Small intestine (tissue), 7 donors: Measurements from ENCODE around the gene CMTM5. TPM values are rescaled to one million over a fixed set of nuclear protein-coding genes. Genes with fewer than 3 reads are reported as not detected.

ENCODE experiments used
- DNase-seq, 2 donors: peaks; one replicate each; pipeline versions ENCODE4 v3.0.0 to v3.0.0-alpha.2; 2013
- FAIRE-seq: peaks from 2 replicates; lab custom pipeline; 2012; peaks lifted over from hg19 to GRCh38; lab: Jason Lieb, UNC
- H3K27ac ChIP-seq, 3 donors: one replicate each; pipeline ENCODE4 v1.5.1; 2013; ENCODE audit warnings: low read length in 2 of 3, mild to moderate bottlenecking in 2 of 3, control low read depth in 1 of 3, inconsistent platforms in 1 of 3, low read depth in 1 of 3, moderate library complexity in 1 of 3
- H3K27me3 ChIP-seq, 3 donors: one replicate each; pipeline ENCODE4 v1.6.1; 2013; ENCODE audit warnings: low read length in 3 of 3, inconsistent platforms in 1 of 3; ENCODE audit not compliant: control insufficient read depth in 3 of 3, insufficient read depth in 3 of 3
- H3K36me3 ChIP-seq, 3 donors: one replicate each; pipeline ENCODE4 v1.6.1; 2013; ENCODE audit warnings: low read length in 3 of 3, inconsistent platforms in 1 of 3, low read depth in 1 of 3, mild to moderate bottlenecking in 1 of 3, moderate library complexity in 1 of 3; ENCODE audit not compliant: control insufficient read depth in 3 of 3, insufficient read depth in 2 of 3
- H3K4me1 ChIP-seq, 3 donors: one replicate each; pipeline ENCODE4 v1.6.1; 2013; ENCODE audit warnings: low read length in 2 of 3, inconsistent platforms in 1 of 3, low read depth in 1 of 3, mild to moderate bottlenecking in 1 of 3, moderate library complexity in 1 of 3; ENCODE audit not compliant: control insufficient read depth in 3 of 3, insufficient read depth in 2 of 3
- H3K4me3 ChIP-seq, 3 donors: one replicate each; pipeline ENCODE4 v1.5.1; 2013; ENCODE audit warnings: low read length in 3 of 3, control low read depth in 1 of 3, inconsistent platforms in 1 of 3, low read depth in 1 of 3, mild to moderate bottlenecking in 1 of 3, moderate library complexity in 1 of 3
- H3K9me3 ChIP-seq, 2 donors: one replicate each; pipeline ENCODE4 v1.6.1; 2013; ENCODE audit warnings: low read depth in 1 of 2, low read length in 1 of 2; ENCODE audit not compliant: control insufficient read depth in 2 of 2, insufficient read depth in 1 of 2
- WGBS, 3 donors: extraction: QIAGEN DNeasy Blood & Tissue Kit; methylation state at CpG; one replicate each; pipeline ENCODE4 v1.1.7; 2013; 5-methylcytosine and 5-hydroxymethylcytosine counted together
- polyA plus RNA-seq, 4 donors: library from polyadenylated mRNA; stranded (reverse) in 3 of 4; unstranded in 1 of 4; fragments of 200-250 nt in 3 of 4; fragments of 120-200 nt in 1 of 4; gene quantifications; one replicate each; pipeline versions ENCODE4 v1.2.1 to v1.2.3, GENCODE V29; 2013
- donor health status: healthy with polysubstance abuse.
- donor health status: control.
- donor health status: control.
- donor health status: Bipolar disorder and iron deficiency.
- donor health status: healthy.

Gene CMTM5
- polyA plus RNA-seq, 4 donors: 0.61 to 0.97 TPM; not detected in 2

GRCh38 chr14:23360496-23360895 lies 16.4 kb upstream of the CMTM5 start:
- FAIRE-seq: no peak
- H3K4me1 ChIP-seq: peaks cover 0 to 6% (median under 1%) of the 10 kb centered on the region in 3 donors
- peaks cover 5 to 7% (median 6%) of the 10 kb centered on the region in 3 donors for H3K27me3 ChIP-seq
- no peak for DNase-seq
- no peaks in the 10 kb centered on the region for H3K9me3 ChIP-seq
- no peak overlapping the region for H3K27ac ChIP-seq
- H3K36me3 ChIP-seq: peaks cover 0 to 34% (median 0%) of the 10 kb centered on the region in 3 donors
- WGBS, 3 donors: 65 to 73% (median 70%) methylated on average over 11 of the region's 11 CpGs
- no peak overlapping the region for H3K4me3 ChIP-seq

- Histone ChIP-seq H3K27me3 (peaks cover 6 to 13% (median 7%) of the 10 kb centered on the region in 3 donors), H3K27ac (peak overlapping the region in 1 of 3 donors; percentile 51), H3K4me3 (no peak overlapping the region), H3K36me3 (peaks cover 0 to 34% (median 0%) of the 10 kb centered on the region in 3 donors), H3K9me3 (no peaks in the 10 kb centered on the region), H3K4me1 (peaks cover 0 to 6% (median 3%) of the 10 kb centered on the region in 3 donors)
- FAIRE-seq: no peak
- no peak for DNase-seq
These were observed 15.5 kb upstream of the CMTM5 start for GRCh38 chr14:23361320-23361719.

- WGBS, 3 donors: 79 to 80% (median 80%) methylated on average over 6 of the region's 6 CpGs
- H3K4me1 ChIP-seq: peaks cover 0 to 9% (median 3%) of the 10 kb centered on the region in 3 donors
- no peak for FAIRE-seq
- H3K27me3 ChIP-seq: peaks cover 6 to 15% (median 7%) of the 10 kb centered on the region in 3 donors
- H3K4me3 ChIP-seq: no peak overlapping the region
- H3K9me3 ChIP-seq: no peaks in the 10 kb centered on the region
- peak overlapping the region in 1 of 3 donors; percentile 51 for H3K27ac ChIP-seq
- DNase-seq: no peak
- peaks cover 0 to 30% (median 0%) of the 10 kb centered on the region in 3 donors for H3K36me3 ChIP-seq
These were observed 15.1 kb upstream of the CMTM5 start for GRCh38 chr14:23361763-23362162.

GRCh38 chr14:23362200-23362599 lies 14.6 kb upstream of the CMTM5 start:
- 62 to 82% (median 62%) methylated on average over 3 of the region's 3 CpGs for WGBS, 3 donors
- Histone ChIP-seq H3K27ac (peak overlapping the region in 1 of 3 donors; percentile 51), H3K4me1 (peaks cover 0 to 11% (median 3%) of the 10 kb centered on the region in 3 donors)

GRCh38 chr14:23364164-23365035 lies 12.4 kb upstream of the CMTM5 start:
- Histone ChIP-seq H3K9me3 (no peaks in the 10 kb centered on the region), H3K27ac (peak overlapping the region in 2 of 3 donors; percentile 75 to 86), H3K4me1 (peaks cover 0 to 11% (median 3%) of the 10 kb centered on the region in 3 donors), H3K4me3 (peak overlapping the region in 1 of 3 donors; percentile 54), H3K27me3 (peaks cover 6 to 16% (median 6%) of the 10 kb centered on the region in 3 donors), H3K36me3 (peaks cover 0 to 15% (median 0%) of the 10 kb centered on the region in 3 donors)
- 33 to 55% (median 44%) methylated on average over 20 to 21 of the region's 21 CpGs for WGBS, 3 donors
- DNase-seq (peak in 1 of 2 donors; percentile 23), FAIRE-seq (no peak)

More at GRCh38 chr14:23362200-23362599, 14.6 kb upstream of the CMTM5 start:
- no peak for FAIRE-seq
- H3K9me3 ChIP-seq: no peaks in the 10 kb centered on the region
- no peak overlapping the region for H3K4me3 ChIP-seq
- H3K27me3 ChIP-seq: peaks cover 4 to 16% (median 6%) of the 10 kb centered on the region in 3 donors
- DNase-seq: no peak
- H3K36me3 ChIP-seq: peaks cover 0 to 27% (median 0%) of the 10 kb centered on the region in 3 donors

GRCh38 chr14:23365036-23365731 lies 11.7 kb upstream of the CMTM5 start, which contains the start of gene EFS:
Gene EFS, minus strand, starts transcription at chr14:23365172. Its CDS starts 147 bp downstream, at chr14:23365025.
- 3 to 11% (median 5%) methylated on average over 31 to 74 of the region's 74 CpGs for WGBS, 3 donors
- H3K27ac ChIP-seq: peak within 1 kb of the TSS; percentile 51 to 89 (median 86)
- FAIRE-seq: no peak
- peaks cover 0 to 8% (median 0%) of the 10 kb centered on the region in 3 donors for H3K36me3 ChIP-seq
- H3K9me3 ChIP-seq: no peaks in the 10 kb centered on the region
- H3K4me1 ChIP-seq: peaks cover 0 to 11% (median 3%) of the 10 kb centered on the region in 3 donors
- H3K27me3 ChIP-seq: peaks cover 6 to 16% (median 6%) of the 10 kb centered on the region in 3 donors
- DNase-seq: peak in 1 of 2 donors; percentile 73
- peak within 1 kb of the TSS in 2 of 3 donors; percentile 16 to 56 for H3K4me3 ChIP-seq

GRCh38 chr14:23365732-23366425 lies 11.0 kb upstream of the CMTM5 start:
- H3K4me3 ChIP-seq: peak overlapping the region in 2 of 3 donors; percentile 16 to 56
- peak in 1 of 2 donors; percentile 80 for DNase-seq
- FAIRE-seq: no peak
- peaks cover 0 to 3% (median 0%) of the 10 kb centered on the region in 3 donors for H3K36me3 ChIP-seq
- peak overlapping the region; percentile 51 to 89 (median 71) for H3K27ac ChIP-seq
- H3K9me3 ChIP-seq: no peaks in the 10 kb centered on the region
- peaks cover 6 to 16% (median 6%) of the 10 kb centered on the region in 3 donors for H3K27me3 ChIP-seq
- peaks cover 0 to 11% (median 3%) of the 10 kb centered on the region in 3 donors for H3K4me1 ChIP-seq
- WGBS, 3 donors: 3 to 9% (median 3%) methylated on average over 32 to 51 of the region's 51 CpGs
